HG03469 (cell line): ENCODE measurements around the gene ATL2.

ENCODE experiments used
- ATAC-seq: cut with Tn5 transposase; IDR thresholded peaks from one replicate; pipeline ENCODE4 v1.9.1; 2021; ENCODE audit warnings: mild to moderate bottlenecking, moderate library complexity, moderate number of reproducible peaks; ENCODE audit not compliant: unreplicated experiment

The ATL2 gene

GRCh38 chr2:38255211-38255610 lies 121.9 kb downstream of the ATL2 start:
- ATAC-seq: no peak

GRCh38 chr2:38254796-38255195 lies 122.3 kb downstream of the ATL2 start:
- ATAC-seq: no peak

- no peak for ATAC-seq
Observed at GRCh38 chr2:38251940-38252339, 125.1 kb downstream of the ATL2 start.

- ATAC-seq: no peak
Observed at GRCh38 chr2:38248707-38249106, 128.4 kb downstream of the ATL2 start.

GRCh38 chr2:38248255-38248654 lies 128.8 kb downstream of the ATL2 start:
- no peak for ATAC-seq

GRCh38 chr2:38246105-38246504 lies 131.0 kb downstream of the ATL2 start:
- ATAC-seq: no peak

- ATAC-seq: no peak
Observed at GRCh38 chr2:38245114-38245641, 131.9 kb downstream of the ATL2 start.

GRCh38 chr2:38244301-38244700 lies 132.8 kb downstream of the ATL2 start:
- ATAC-seq: no peak
